ACC112 (cell line): ENCODE results near the gene TIMM23.

Experiments used
- H2AFZ ChIP-seq: fragments of 200-600 bp; sonication (generic); one replicate; pipeline ENCODE4 v1.6.0; 2017; ENCODE audit warnings: antibody characterized with exemption, low read length; ENCODE audit not compliant: unreplicated experiment
- H3K27ac ChIP-seq: fragments of 200-600 bp; sonication (generic); 2 replicates; pipeline ENCODE4 v1.5.1; 2014; ENCODE audit warnings: low read depth, mild to moderate bottlenecking, antibody characterized with exemption, low read length, moderate library complexity
- H3K27me3 ChIP-seq: fragments of 200-600 bp; sonication (generic); 2 replicates; pipeline ENCODE4 v1.6.1; 2014; ENCODE audit warnings: mild to moderate bottlenecking, antibody characterized with exemption, low read length, moderate library complexity, mixed read lengths; ENCODE audit not compliant: insufficient read depth
- H3K36me3 ChIP-seq: fragments of 200-600 bp; sonication (generic); 2 replicates; pipeline ENCODE4 v1.6.1; 2016; ENCODE audit warnings: mild to moderate bottlenecking, antibody characterized with exemption, low read length, moderate library complexity, mixed read lengths; ENCODE audit not compliant: insufficient read depth
- H3K4me1 ChIP-seq: fragments of 200-600 bp; sonication (generic); one replicate; pipeline ENCODE4 v1.6.1; 2016; ENCODE audit warnings: low read length, mixed read lengths; ENCODE audit not compliant: insufficient read depth, unreplicated experiment, control insufficient read depth
- H3K4me3 ChIP-seq: fragments of 200-600 bp; sonication (generic); 2 replicates; pipeline ENCODE4 v1.5.1; 2014; ENCODE audit warnings: mild to moderate bottlenecking, low read depth, low read length
- H3K79me2 ChIP-seq: fragments of 200-600 bp; sonication (generic); one replicate; pipeline ENCODE4 v1.6.0; 2016; ENCODE audit warnings: low read length; ENCODE audit not compliant: control insufficient read depth, unreplicated experiment, insufficient read depth

TIMM23 gene

DNA sequence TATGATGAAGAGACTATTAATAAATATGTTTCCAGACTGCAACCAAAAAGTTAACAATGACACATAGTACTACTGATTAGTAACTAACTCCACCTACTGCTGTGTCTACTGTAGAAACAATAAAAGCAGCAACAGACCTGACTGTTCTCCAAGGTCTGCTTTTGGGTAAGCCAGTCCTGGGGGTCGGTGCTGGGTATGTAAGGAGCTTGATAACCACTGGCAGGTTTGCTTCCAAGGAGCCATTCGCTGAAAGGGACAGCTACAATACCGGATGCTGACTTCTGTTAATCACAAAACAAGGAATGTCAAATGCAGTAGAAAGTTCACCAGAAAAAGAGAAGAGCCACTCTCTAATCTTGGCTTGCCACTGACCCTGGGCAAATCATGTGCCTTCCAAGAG lies 40.5 kb downstream of the TIMM23 start:
- Histone ChIP-seq H3K79me2 (peaks cover 48% of the 10 kb centered on the region), H3K4me3 (no peak overlapping the region), H3K27me3 (no peaks in the 10 kb centered on the region), H3K4me1 (peaks cover 14% of the 10 kb centered on the region), H3K27ac (no peak overlapping the region), H3K36me3 (peaks cover 46% of the 10 kb centered on the region), H2AFZ (no peak overlapping the region)

DNA sequence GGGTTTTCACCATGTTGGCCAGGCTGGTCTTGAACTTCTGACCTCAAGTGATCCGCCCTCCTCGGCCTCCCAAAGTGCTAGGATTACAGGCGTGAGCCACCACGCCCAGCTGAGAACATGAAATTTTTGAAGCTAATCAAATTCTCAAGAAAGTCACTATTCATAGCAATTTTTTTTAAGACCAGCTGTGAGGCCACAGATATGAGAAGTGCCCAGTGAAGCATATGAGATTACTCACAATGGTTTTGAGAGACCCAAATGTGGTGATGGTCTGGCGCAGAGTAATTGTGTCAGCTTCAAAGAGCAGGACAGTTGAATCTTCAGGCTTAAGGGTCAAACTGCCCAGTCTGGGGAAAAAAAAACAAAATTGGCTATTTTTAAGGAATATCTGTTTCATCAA lies 41.9 kb downstream of the TIMM23 start:
- Histone ChIP-seq H3K27me3 (no peaks in the 10 kb centered on the region), H3K4me3 (0 out of 2 replicates have a peak overlapping the region, but pooled peaks have one; percentile 4), H3K36me3 (peaks cover 37% of the 10 kb centered on the region), H2AFZ (no peak overlapping the region), H3K27ac (peak overlapping the region; percentile 94), H3K79me2 (peaks cover 63% of the 10 kb centered on the region), H3K4me1 (peaks cover 28% of the 10 kb centered on the region)

DNA sequence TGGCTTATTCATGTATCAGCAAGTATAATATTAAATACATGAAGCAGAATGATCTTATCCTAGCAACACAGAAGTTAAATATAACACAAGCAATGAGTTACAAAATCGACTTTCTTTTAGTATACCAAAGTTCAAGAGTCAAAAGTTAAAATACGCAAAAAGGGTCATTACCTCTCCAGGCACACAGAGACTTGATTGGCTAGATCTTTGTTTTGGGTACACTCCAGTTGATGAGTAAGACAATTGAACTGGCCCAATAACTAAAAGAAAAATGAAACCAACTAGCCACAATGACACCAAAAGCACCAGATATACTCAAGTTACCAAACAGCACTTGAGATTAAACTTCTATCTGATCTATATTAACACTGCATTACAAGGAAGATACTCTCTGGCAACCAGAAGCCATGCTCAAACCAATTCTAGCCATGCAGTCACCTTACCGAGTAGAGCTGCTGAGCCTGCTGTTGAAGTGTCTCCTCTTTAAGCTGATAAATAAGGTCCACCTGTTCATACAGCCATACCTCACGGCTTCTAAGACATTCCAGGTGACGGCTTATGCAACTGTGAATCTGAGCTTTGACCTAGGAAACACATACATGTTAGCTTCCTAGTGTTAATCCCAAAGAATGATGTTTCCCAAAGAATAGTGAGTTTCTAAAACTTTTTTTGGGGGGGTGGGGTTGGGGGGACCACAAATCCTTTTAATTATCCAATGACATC lies 42.6 kb downstream of the TIMM23 start:
- peak overlapping the region; percentile 94 for H3K27ac ChIP-seq
- H3K4me1 ChIP-seq = peaks cover 35% of the 10 kb centered on the region
- peaks cover 32% of the 10 kb centered on the region for H3K36me3 ChIP-seq
- H3K4me3 ChIP-seq = 0 out of 2 replicates have a peak overlapping the region, but pooled peaks have one; percentile 4
- H3K27me3 ChIP-seq = no peaks in the 10 kb centered on the region
- H3K79me2 ChIP-seq = peaks cover 69% of the 10 kb centered on the region
- no peak overlapping the region for H2AFZ ChIP-seq

DNA sequence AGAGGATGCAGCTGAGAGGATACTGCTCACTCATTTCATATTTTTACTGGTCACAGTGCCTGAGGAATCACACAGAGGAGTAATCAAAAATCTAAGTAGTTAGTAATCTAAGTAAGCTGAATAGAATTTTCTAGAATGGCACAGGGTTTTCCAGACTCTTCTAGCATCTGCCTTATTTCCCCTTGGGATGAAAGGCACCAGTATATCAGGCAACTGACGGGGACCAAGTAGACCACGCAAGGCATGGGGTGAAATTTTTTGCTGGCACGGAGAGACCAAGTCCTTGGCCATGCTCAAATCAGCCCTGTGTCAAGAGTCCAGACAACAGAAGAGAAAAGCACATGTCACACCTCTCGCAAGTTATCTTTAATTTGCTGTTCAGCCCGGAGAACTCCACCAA lies 43.9 kb downstream of the TIMM23 start:
- H3K4me3 ChIP-seq = no peak overlapping the region
- peaks cover 47% of the 10 kb centered on the region for H3K4me1 ChIP-seq
- peaks cover 82% of the 10 kb centered on the region for H3K79me2 ChIP-seq
- no peak overlapping the region for H2AFZ ChIP-seq
- H3K27ac ChIP-seq = peak overlapping the region; percentile 94; the same call in 1 of the 2 replicates
- H3K36me3 ChIP-seq = peaks cover 32% of the 10 kb centered on the region
- H3K27me3 ChIP-seq = no peaks in the 10 kb centered on the region

DNA sequence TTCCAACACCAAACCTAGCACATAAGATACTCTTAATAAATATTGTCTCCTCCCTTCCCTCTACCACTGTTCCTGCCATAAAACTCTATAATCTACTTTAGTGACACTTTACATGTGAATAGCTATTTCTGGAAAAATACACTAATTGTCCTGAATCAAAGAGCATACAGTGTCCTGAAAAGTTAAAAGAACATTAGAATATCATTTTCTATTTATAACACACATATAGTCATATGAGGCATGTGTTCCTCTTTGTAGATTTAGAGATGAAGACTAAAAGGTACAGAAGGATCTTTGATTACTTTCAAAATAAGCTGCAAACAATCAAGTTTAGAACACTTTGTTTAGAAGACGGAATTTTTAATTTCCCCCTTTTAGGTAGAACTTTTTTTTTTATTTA lies 44.5 kb downstream of the TIMM23 start:
- Histone ChIP-seq H3K4me3 (no peak overlapping the region), H3K27me3 (no peaks in the 10 kb centered on the region), H3K27ac (no peak overlapping the region), H3K79me2 (peaks cover 88% of the 10 kb centered on the region), H2AFZ (no peak overlapping the region), H3K36me3 (peaks cover 32% of the 10 kb centered on the region), H3K4me1 (peaks cover 53% of the 10 kb centered on the region)

DNA sequence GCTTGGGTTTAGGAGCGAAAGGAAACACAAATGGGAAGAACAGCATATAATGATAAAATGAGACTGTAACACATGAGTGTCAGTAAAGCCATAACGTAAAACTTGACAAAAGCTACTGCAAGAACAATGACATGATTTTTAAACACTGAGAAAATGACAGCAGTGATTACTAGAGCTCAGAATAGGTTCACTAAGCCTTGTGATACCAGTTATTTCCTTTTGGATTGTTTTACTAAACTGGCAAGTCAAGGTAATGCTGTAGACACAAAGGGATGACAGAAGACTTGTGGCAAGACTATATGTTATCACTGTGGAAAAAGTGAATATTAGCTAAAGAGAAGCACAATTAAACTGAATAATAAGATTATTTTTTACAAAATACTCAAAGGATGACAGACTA lies 45.4 kb downstream of the TIMM23 start:
- no peaks in the 10 kb centered on the region for H3K27me3 ChIP-seq
- peaks cover 62% of the 10 kb centered on the region for H3K4me1 ChIP-seq
- peak overlapping the region; percentile 9 for H3K27ac ChIP-seq
- H2AFZ ChIP-seq = no peak overlapping the region
- H3K36me3 ChIP-seq = peaks cover 30% of the 10 kb centered on the region
- H3K79me2 ChIP-seq = peaks cover 96% of the 10 kb centered on the region
- no peak overlapping the region for H3K4me3 ChIP-seq

DNA sequence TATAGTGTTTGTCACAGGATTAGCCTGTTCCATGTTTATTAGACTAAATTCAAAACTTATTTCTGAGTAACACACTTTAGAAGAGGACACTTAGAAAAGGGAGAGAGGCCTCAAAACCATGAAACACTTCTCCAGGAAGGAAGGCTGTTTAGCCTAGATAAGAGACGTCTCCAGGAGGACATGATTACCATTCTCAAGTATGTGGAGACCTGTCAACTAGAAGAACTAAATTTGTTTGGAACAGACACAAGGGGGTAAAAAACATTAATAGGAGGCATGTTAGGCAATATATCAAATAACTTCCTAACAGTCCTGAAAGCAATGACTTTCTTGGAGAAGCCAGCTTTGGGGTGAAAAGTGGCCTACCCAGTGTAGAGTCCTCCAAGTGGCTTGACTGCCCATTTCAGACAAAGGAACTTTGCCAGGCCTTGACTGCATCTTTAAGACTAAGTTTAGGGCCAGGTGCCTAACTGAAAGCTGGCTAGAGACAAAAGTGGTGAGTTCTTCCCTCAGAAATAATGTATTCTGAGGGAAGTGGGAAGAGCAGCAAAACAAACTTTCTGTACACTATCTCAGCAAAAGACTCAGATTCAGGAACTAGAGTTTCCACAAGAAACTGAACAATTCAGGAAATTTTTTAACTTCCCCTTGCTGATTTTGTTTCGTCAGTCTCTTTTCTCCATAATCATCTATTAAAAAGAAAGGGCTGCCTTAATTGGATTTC lies 46.3 kb downstream of the TIMM23 start:
- H3K27me3 ChIP-seq = no peaks in the 10 kb centered on the region
- H3K4me1 ChIP-seq = peaks cover 62% of the 10 kb centered on the region
- no peak overlapping the region for H2AFZ ChIP-seq
- H3K4me3 ChIP-seq = no peak overlapping the region
- peaks cover 89% of the 10 kb centered on the region for H3K79me2 ChIP-seq
- H3K36me3 ChIP-seq = peaks cover 22% of the 10 kb centered on the region
- peak overlapping the region; percentile 9 for H3K27ac ChIP-seq

DNA sequence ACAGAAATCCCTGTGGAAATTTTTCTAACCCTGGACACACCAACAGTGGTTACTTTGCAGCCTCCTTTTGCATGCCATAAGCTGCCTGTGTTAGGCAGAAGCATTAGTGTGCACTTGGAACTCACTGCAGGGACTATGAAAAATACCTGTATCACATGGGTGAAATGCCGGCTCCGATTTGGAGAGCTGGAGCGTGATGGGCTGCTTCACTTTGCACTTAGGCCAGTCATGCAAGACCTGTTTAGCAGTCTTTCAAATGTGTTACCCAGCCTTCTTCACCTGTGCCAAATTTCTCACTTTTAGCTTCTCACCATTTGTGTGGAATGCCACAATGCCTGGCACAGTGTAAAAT lies 46.9 kb downstream of the TIMM23 start:
- Histone ChIP-seq H2AFZ (no peak overlapping the region), H3K27ac (peak overlapping the region; percentile 93; the same call in 1 of the 2 replicates), H3K79me2 (peaks cover 89% of the 10 kb centered on the region), H3K27me3 (no peaks in the 10 kb centered on the region), H3K36me3 (peaks cover 17% of the 10 kb centered on the region), H3K4me3 (no peak overlapping the region), H3K4me1 (peaks cover 66% of the 10 kb centered on the region)

DNA sequence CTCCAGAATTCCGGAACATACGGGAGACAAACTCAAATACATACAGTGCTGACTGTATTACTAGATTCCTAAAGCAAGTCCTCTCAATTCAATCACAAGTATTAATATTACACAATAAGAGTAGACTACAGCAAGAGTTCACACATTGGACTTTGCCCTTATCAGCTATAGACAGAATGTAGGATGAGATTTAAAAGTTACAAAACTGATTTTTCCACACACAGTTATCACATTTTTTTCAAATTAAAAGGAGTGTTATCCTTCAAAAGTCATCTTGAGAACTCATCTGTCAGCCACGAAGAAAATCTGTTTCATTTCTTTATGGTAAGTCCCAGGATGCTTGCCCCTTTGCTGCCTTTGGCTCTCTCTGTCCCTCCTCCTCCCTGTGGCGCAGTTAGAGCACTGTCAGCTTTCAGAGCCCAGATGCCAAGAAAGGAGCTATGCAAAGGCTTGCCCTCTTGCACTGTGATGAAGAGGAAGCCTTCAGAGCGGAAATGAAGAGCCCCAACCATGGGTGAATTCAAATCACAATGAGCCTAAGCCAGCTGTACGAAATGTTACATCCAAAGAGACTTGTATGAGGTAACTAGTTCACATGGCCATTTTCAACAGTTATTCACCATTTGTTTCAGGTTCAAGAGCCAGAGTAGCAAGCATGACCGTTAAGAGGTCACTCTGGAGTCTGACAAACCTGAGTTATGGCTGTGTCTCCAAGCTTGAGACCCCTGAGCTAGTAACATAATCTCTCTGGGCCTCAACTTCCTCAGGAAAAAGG lies 47.5 kb downstream of the TIMM23 start:
- Histone ChIP-seq H3K27ac (peak overlapping the region; percentile 93; the same call in 1 of the 2 replicates), H3K4me1 (peaks cover 66% of the 10 kb centered on the region), H3K27me3 (no peaks in the 10 kb centered on the region), H2AFZ (no peak overlapping the region), H3K79me2 (peaks cover 89% of the 10 kb centered on the region), H3K36me3 (peaks cover 11% of the 10 kb centered on the region), H3K4me3 (no peak overlapping the region)

DNA sequence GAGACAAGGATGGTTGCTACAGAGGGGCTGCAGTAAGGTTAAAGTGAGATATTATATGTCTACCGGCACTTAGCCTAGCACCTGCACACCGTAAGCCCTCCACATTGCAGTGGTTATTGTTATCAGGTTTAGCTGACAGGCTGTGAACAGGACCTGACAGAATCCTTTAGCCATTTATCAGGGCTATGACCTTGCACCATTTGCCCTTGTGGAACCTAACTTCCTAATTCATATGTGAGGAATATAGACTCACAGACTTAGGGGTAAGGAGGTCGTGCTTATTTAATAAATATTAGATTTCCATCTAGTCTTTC lies 48.0 kb downstream of the TIMM23 start:
- Histone ChIP-seq H3K27ac (peak overlapping the region; percentile 93), H2AFZ (no peak overlapping the region), H3K4me3 (no peak overlapping the region), H3K4me1 (peaks cover 67% of the 10 kb centered on the region), H3K27me3 (no peaks in the 10 kb centered on the region), H3K79me2 (peaks cover 89% of the 10 kb centered on the region), H3K36me3 (peaks cover 8% of the 10 kb centered on the region; the same call in 1 of the 2 replicates)
